ENCODE results near the gene STX17.

DNA sequence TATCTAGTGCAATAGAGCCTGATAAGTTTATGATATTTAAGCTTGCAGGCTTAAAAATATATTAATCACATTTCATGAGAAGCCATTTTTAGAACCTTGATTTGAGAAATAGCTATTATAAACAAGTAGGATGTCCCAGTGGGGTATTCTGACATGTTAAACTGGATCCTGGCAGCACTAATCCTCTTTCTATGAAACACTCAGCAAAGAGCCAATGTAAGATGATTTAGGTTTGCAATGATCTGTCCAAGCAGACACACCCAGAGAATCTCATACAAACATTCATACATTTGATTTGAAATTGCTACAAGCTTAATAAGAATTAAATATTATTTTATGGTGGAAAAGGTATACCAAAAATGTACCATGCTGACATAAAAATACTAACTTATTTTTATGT lies 105.8 kb downstream of the STX17 start:
- TF ChIP-seq, protein P1, sequence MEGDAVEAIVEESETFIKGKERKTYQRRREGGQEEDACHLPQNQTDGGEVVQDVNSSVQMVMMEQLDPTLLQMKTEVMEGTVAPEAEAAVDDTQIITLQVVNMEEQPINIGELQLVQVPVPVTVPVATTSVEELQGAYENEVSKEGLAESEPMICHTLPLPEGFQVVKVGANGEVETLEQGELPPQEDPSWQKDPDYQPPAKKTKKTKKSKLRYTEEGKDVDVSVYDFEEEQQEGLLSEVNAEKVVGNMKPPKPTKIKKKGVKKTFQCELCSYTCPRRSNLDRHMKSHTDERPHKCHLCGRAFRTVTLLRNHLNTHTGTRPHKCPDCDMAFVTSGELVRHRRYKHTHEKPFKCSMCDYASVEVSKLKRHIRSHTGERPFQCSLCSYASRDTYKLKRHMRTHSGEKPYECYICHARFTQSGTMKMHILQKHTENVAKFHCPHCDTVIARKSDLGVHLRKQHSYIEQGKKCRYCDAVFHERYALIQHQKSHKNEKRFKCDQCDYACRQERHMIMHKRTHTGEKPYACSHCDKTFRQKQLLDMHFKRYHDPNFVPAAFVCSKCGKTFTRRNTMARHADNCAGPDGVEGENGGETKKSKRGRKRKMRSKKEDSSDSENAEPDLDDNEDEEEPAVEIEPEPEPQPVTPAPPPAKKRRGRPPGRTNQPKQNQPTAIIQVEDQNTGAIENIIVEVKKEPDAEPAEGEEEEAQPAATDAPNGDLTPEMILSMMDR (IDR thresholded peaks at IDR 0.05): no peak
- no peak for TF ChIP-seq POLR2A (IDR thresholded peaks at IDR 0.05)
